IMR-90 (cell line): ENCODE measurements around the gene XAB2. TPM values are rescaled to one million over a fixed set of nuclear protein-coding genes. Genes with fewer than 3 reads are reported as not detected.

Source experiments
- ATAC-seq: fragments of 200-7000 bp; cut with Tn5 transposase; 2 replicates; pipeline ENCODE4 v1.9.1; 2020; ENCODE audit warnings: low read depth, mild to moderate bottlenecking, moderate library complexity
- BruUV-seq: library from RNA; stranded (reverse); fragments of 400-500 nt; replicated peaks from 2 replicates; lab custom pipeline; 2021; lab: Mats Ljungman, UMichigan
- CTCF ChIA-PET: fragments of 300-600 bp; formaldehyde crosslinking; extraction: SDS; loops from one replicate; lab custom pipeline; 2021; ENCODE audit warnings: antibody characterized with exemption; lab: Yijun Ruan, JAX
- POLR2A ChIA-PET: fragments of 300-600 bp; sonication (Branson Sonifier 250); formaldehyde crosslinking; loops from one replicate; lab custom pipeline; 2022; ENCODE audit warnings: antibody characterized with exemption; ENCODE audit not compliant: unreplicated experiment; lab: Charles Lee
- DNase-seq: peaks from one replicate; pipeline ENCODE4 v3.0.0; 2013
- H2AFZ ChIP-seq: replicated peaks from 2 replicates; pipeline ENCODE3; 2013; ENCODE audit warnings: low read length, mild to moderate bottlenecking; ENCODE audit not compliant: poor library complexity
- H2AK5ac ChIP-seq: 2 replicates; pipeline ENCODE4 v1.6.1; 2013; ENCODE audit warnings: low read depth, low read length, inconsistent platforms
- H2AK9ac ChIP-seq: replicated peaks from 2 replicates; pipeline ENCODE3; 2013; ENCODE audit warnings: mild to moderate bottlenecking, low read depth, low read length, moderate library complexity; ENCODE audit not compliant: poor library complexity
- H2BK120ac ChIP-seq: 2 replicates; pipeline ENCODE4 v1.6.1; 2013; ENCODE audit warnings: low read depth, low read length, inconsistent platforms
- H2BK15ac ChIP-seq: 3 replicates; pipeline ENCODE4 v1.6.1; 2013; ENCODE audit warnings: low read depth, low read length, inconsistent platforms
- H2BK20ac ChIP-seq: 2 replicates; pipeline ENCODE4 v1.6.1; 2013; ENCODE audit warnings: low read depth, mild to moderate bottlenecking, inconsistent platforms, low read length, moderate library complexity
- H2BK5ac ChIP-seq: 2 replicates; pipeline ENCODE4 v1.6.1; 2013; ENCODE audit warnings: mild to moderate bottlenecking, low read depth, low read length, inconsistent platforms; ENCODE audit not compliant: poor library complexity, severe bottlenecking
- H3K14ac ChIP-seq: replicated peaks from 2 replicates; pipeline ENCODE4 v1.6.1; 2013; ENCODE audit warnings: low read depth, low read length, inconsistent platforms
- H3K18ac ChIP-seq: 2 replicates; pipeline ENCODE4 v1.6.1; 2013; ENCODE audit warnings: low read depth, low read length, control low read depth
- H3K23ac ChIP-seq: 2 replicates; pipeline ENCODE4 v1.6.1; 2013; ENCODE audit warnings: low read depth, low read length, inconsistent platforms
- H3K27ac ChIP-seq: 2 replicates; pipeline ENCODE4 v1.5.1; 2013; ENCODE audit warnings: mild to moderate bottlenecking, control low read depth, low read length; ENCODE audit not compliant: insufficient read depth
- H3K27me3 ChIP-seq: 2 replicates; pipeline ENCODE4 v1.6.1; 2013; ENCODE audit warnings: low read length; ENCODE audit not compliant: control insufficient read depth, insufficient read depth
- H3K36me3 ChIP-seq: 2 replicates; pipeline ENCODE4 v1.6.1; 2013; ENCODE audit warnings: low read length, mixed read lengths; ENCODE audit not compliant: control insufficient read depth, insufficient read depth
- H3K4ac ChIP-seq: 2 replicates; pipeline ENCODE4 v1.6.1; 2013; ENCODE audit warnings: low read depth, low read length, inconsistent platforms
- H3K4me1 ChIP-seq: 2 replicates; pipeline ENCODE4 v1.6.1; 2013; ENCODE audit warnings: low read length, mixed read lengths; ENCODE audit not compliant: control insufficient read depth, insufficient read depth
- H3K4me2 ChIP-seq: 2 replicates; pipeline ENCODE4 v1.6.1; 2013; ENCODE audit warnings: low read depth, mild to moderate bottlenecking, control low read depth, low read length, moderate library complexity
- H3K4me3 ChIP-seq: 2 replicates; pipeline ENCODE4 v1.5.1; 2013; ENCODE audit warnings: low read depth, mild to moderate bottlenecking, control low read depth, low read length, moderate library complexity; ENCODE audit not compliant: insufficient read depth
- H3K56ac ChIP-seq: 2 replicates; pipeline ENCODE4 v1.6.1; 2013; ENCODE audit warnings: low read length, inconsistent platforms; ENCODE audit not compliant: insufficient read depth; ENCODE audit errors: extremely low read depth
- H3K79me1 ChIP-seq, 2 experiments: 2 replicates each; pipeline ENCODE4 v1.6.1; 2013; ENCODE audit warnings: low read length in 2 of 2, inconsistent platforms in 1 of 2, low read depth in 1 of 2
- H3K9ac ChIP-seq: 2 replicates; pipeline ENCODE4 v1.6.1; 2013; ENCODE audit warnings: low read depth, low read length, control low read depth
- H3K9me1 ChIP-seq: 2 replicates; pipeline ENCODE4 v1.6.1; 2013; ENCODE audit warnings: low read length, inconsistent platforms; ENCODE audit not compliant: insufficient read depth
- H3K9me3 ChIP-seq: 2 replicates; pipeline ENCODE4 v1.6.1; 2013; ENCODE audit warnings: low read length; ENCODE audit not compliant: control insufficient read depth, insufficient read depth
- H4K20me1 ChIP-seq: 2 replicates; pipeline ENCODE4 v1.6.1; 2013; ENCODE audit warnings: low read length, inconsistent platforms; ENCODE audit not compliant: insufficient read depth
- H4K5ac ChIP-seq: 2 replicates; pipeline ENCODE4 v1.6.1; 2013; ENCODE audit warnings: mild to moderate bottlenecking, low read depth, low read length, control low read depth
- H4K8ac ChIP-seq, 2 experiments: 2 replicates each; pipeline ENCODE4 v1.6.1; 2013; ENCODE audit warnings: low read depth in 2 of 2, low read length in 2 of 2, control low read depth in 1 of 2, inconsistent platforms in 1 of 2
- H4K91ac ChIP-seq: 2 replicates; pipeline ENCODE4 v1.6.1; 2013; ENCODE audit warnings: low read depth, low read length, inconsistent platforms; ENCODE audit not compliant: insufficient read depth
- BHLHE40 ChIP-seq: fragments of 150-350 bp; IDR thresholded peaks from 2 replicates; pipeline ENCODE4 v1.6.1; 2016; ENCODE audit warnings: mild to moderate bottlenecking, low read depth, low read length
- CEBPB ChIP-seq: IDR thresholded peaks from 2 replicates; pipeline ENCODE4 v1.6.1; 2012; ENCODE audit warnings: low read depth, low read length, improper control_type of control experiment
- CHD1 ChIP-seq: IDR thresholded peaks from 2 replicates; pipeline ENCODE4 v1.6.1; 2012; ENCODE audit warnings: low read depth, low read length, improper control_type of control experiment
- CTCF ChIP-seq: conservative IDR thresholded peaks from 2 replicates; pipeline ENCODE4 v1.5.1; 2012; ENCODE audit warnings: mild to moderate bottlenecking, low read depth, low read length, improper control_type of control experiment
- ELK1 ChIP-seq: fragments of 150-350 bp; IDR thresholded peaks from 2 replicates; pipeline ENCODE4 v1.6.1; 2016; ENCODE audit warnings: low read depth, mild to moderate bottlenecking, low read length, moderate library complexity, borderline replicate concordance
- FOS ChIP-seq: fragments of 150-350 bp; IDR thresholded peaks from 2 replicates; pipeline ENCODE4 v1.6.1; 2016; ENCODE audit warnings: low read depth, low read length
- MAFK ChIP-seq: IDR thresholded peaks from 2 replicates; pipeline ENCODE4 v1.6.1; 2012; ENCODE audit warnings: low read depth, low read length, improper control_type of control experiment
- MAZ ChIP-seq: IDR thresholded peaks from 2 replicates; pipeline ENCODE4 v1.6.1; 2012; ENCODE audit warnings: low read depth, mild to moderate bottlenecking, low read length, improper control_type of control experiment, moderate library complexity, borderline replicate concordance
- MXI1 ChIP-seq: IDR thresholded peaks from 2 replicates; pipeline ENCODE4 v1.6.1; 2012; ENCODE audit warnings: low read depth, mild to moderate bottlenecking, low read length, moderate library complexity, borderline replicate concordance
- NFE2L2 ChIP-seq: fragments of 150-350 bp; IDR thresholded peaks from 2 replicates; pipeline ENCODE4 v1.6.1; 2016; ENCODE audit warnings: low read depth, mild to moderate bottlenecking, low read length
- POLR2A ChIP-seq: IDR thresholded peaks from 2 replicates; pipeline ENCODE4 v1.6.1; 2012; ENCODE audit warnings: mild to moderate bottlenecking, low read depth, low read length
- RAD21 ChIP-seq: IDR thresholded peaks from 2 replicates; pipeline ENCODE4 v1.6.1; 2012; ENCODE audit warnings: low read length, improper control_type of control experiment
- RFX5 ChIP-seq: IDR thresholded peaks from 2 replicates; pipeline ENCODE4 v1.8.0; 2012; ENCODE audit warnings: low read depth, mild to moderate bottlenecking, low read length, moderate library complexity
- SMC3 ChIP-seq: fragments of 150-350 bp; IDR thresholded peaks from 2 replicates; pipeline ENCODE4 v1.6.1; 2016; ENCODE audit warnings: low read depth, mild to moderate bottlenecking, antibody characterized with exemption, low read length, moderate library complexity
- USF2 ChIP-seq: fragments of 150-350 bp; IDR thresholded peaks from 2 replicates; pipeline ENCODE4 v1.6.1; 2017; ENCODE audit warnings: mild to moderate bottlenecking, antibody characterized with exemption, low read length, low read depth
- WGBS, 2 experiments: methylation state at CpG; one replicate each; pipeline versions ENCODE4 v1.1.5 to v1.1.7; 2013; ENCODE audit warnings: missing lambda C conversion rate in 2 of 2; ENCODE audit not compliant: insufficient read length in 1 of 2; ENCODE audit errors: extremely low coverage in 2 of 2; 5-methylcytosine and 5-hydroxymethylcytosine counted together
- dilution Hi-C: fragments of 300-500 bp; cut with HindIII; formaldehyde crosslinking; loops from one replicate; pipeline ENCODE4 v1.14.3; 2018; ENCODE audit warnings: low sequenced_read_pairs; ENCODE audit not compliant: unreplicated experiment
- in situ Hi-C: fragments of 300-500 bp; cut with MboI; formaldehyde crosslinking; loops from 3 replicates; pipeline ENCODE4 v1.14.3; 2019; ENCODE audit warnings: low sequenced_read_pairs, inconsistent platforms, mixed read lengths
- intact Hi-C: fragments of 100-400 bp; cut with micrococcal nuclease; formaldehyde crosslinking; loops from 2 replicates; pipeline ENCODE4 v1.10.0; 2022
- polyA plus RNA-seq, 3 experiments: library from polyadenylated mRNA; depleted of rRNA; stranded (reverse); fragments of >200 nt; gene quantifications; 2 replicates each; pipeline ENCODE4 v1.2.3, GENCODE V29; 2012; ENCODE audit warnings: low replicate concordance in 1 of 3
- total RNA-seq: library from RNA; depleted of rRNA; stranded (reverse); fragments of >200 nt; gene quantifications from 2 replicates; pipeline ENCODE4 v1.2.3, GENCODE V29; 2012

Gene XAB2
- total and polyA plus RNA-seq, 2 of the 4 experiments (the other 2 are of a cell fraction) = 29.9 to 34.4 TPM

- no peak overlapping the region for H2BK20ac ChIP-seq
- no peaks in the 10 kb centered on the region for H3K79me1 ChIP-seq
- H3K4me1 ChIP-seq = no peaks in the 10 kb centered on the region
- 33% methylated on average over 6 of the region's 15 CpGs; no CpG with 5 or more reads in 1 of the 2 experiments for WGBS, 2 experiments
- BruUV-seq = no TSS peak
- no peak overlapping the region for H3K23ac ChIP-seq
- H3K4me3 ChIP-seq = no peak overlapping the region
- no peak overlapping the region for H2AK9ac ChIP-seq
- no peak overlapping the region for H2AK5ac ChIP-seq
- no peak overlapping the region for H4K8ac ChIP-seq
- no peak overlapping the region for H2AFZ ChIP-seq
- H3K18ac ChIP-seq = no peak overlapping the region
- in situ Hi-C loops = no loop called here
- POLR2A ChIA-PET = interaction anchor here (0.6 kb wide), 1 partner anchor 11 kb away, joined by 3 read pairs; no protein-coding TSS in a partner anchor
- no peaks in the 10 kb centered on the region for H3K9me1 ChIP-seq
- no peak for TF ChIP-seq CEBPB
- TF ChIP-seq CTCF = no peak
- TF ChIP-seq CHD1 = no peak
- TF ChIP-seq MXI1 = no peak
- TF ChIP-seq NFE2L2 = no peak
- TF ChIP-seq FOS = no peak
- TF ChIP-seq MAZ = no peak
- TF ChIP-seq RFX5 = no peak
- TF ChIP-seq ELK1 = no peak
- no peak for TF ChIP-seq USF2
- no peak for TF ChIP-seq MAFK
- TF ChIP-seq BHLHE40 = no peak
- TF ChIP-seq RAD21 = no peak
- no peak for TF ChIP-seq POLR2A
- TF ChIP-seq SMC3 = no peak
- CTCF ChIA-PET = no interaction called here
- ATAC-seq (no peak), DNase-seq (no peak)
- no peak overlapping the region for H4K91ac ChIP-seq
- no peak overlapping the region for H2BK15ac ChIP-seq
- H3K27ac ChIP-seq = no peak overlapping the region
- no peak overlapping the region for H2BK5ac ChIP-seq
- dilution Hi-C loops = no loop called here
- peaks cover 15% of the 10 kb centered on the region for H3K27me3 ChIP-seq
- no peak overlapping the region for H3K14ac ChIP-seq
- H3K36me3 ChIP-seq = no peaks in the 10 kb centered on the region
- intact Hi-C loops = no loop called here
- no peak overlapping the region for H3K4ac ChIP-seq
- no peak overlapping the region for H3K9ac ChIP-seq
- H4K20me1 ChIP-seq = no peaks in the 10 kb centered on the region
- H4K5ac ChIP-seq = no peak overlapping the region
- H3K56ac ChIP-seq = no peak overlapping the region
- no peak overlapping the region for H3K4me2 ChIP-seq
- no peak overlapping the region for H2BK120ac ChIP-seq
- no peaks in the 10 kb centered on the region for H3K9me3 ChIP-seq
Measured at GRCh38 chr19:7602240-7602934, 27.0 kb downstream of the XAB2 start.
